A172 (cell line): Measurements from ENCODE around the gene FICD. TPM values are rescaled to one million over a fixed set of nuclear protein-coding genes. Genes with fewer than 3 reads are reported as not detected.
A peak's percentile ranks its signal among the peaks of the same experiment; 100 is the strongest.
"Not testable (repeated sequence)": the region's sequence is repeated elsewhere in the genome, so short reads cannot be mapped to it uniquely, and the experiment has no call there.

Source experiments
- DNase-seq: peaks from one replicate; pipeline ENCODE4 v3.0.0-alpha.2; 2015; ENCODE audit warnings: low spot score
- total RNA-seq: library from RNA; depleted of rRNA; stranded (reverse); fragments of >200 nt; shearing (Covaris generic); gene quantifications from 2 replicates; pipeline ENCODE4 v1.2.3, GENCODE V29; 2014

Gene FICD
- total RNA-seq, 1 experiment from 2014 or later: 9.3 TPM

- DNase-seq: no peak
Observed at GRCh38 chr12:108531929-108532848, 17.1 kb downstream of the FICD start.

DNA sequence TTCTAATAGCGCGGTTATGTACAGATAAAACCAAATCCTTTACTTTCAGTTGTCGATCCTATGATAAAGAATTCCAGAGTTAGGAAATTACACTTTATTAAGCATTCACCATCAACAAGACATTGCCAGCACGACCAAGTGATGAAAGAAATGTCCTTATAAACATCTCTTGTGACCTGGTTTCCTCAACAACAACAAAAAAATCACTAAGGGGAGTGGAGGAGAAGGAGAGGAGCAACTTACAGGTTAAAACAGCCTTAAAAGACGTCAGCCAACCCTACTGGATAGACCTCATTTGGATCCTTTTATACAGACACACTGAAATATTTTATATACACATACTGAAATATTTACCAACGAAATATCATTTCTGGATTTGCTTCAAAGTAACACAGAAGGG, 23.1 kb downstream of the FICD start:
- DNase-seq: no peak

- no peak for DNase-seq
Observed at GRCh38 chr12:108538616-108539195, 23.6 kb downstream of the FICD start.

GRCh38 chr12:108542320-108542719, 27.2 kb downstream of the FICD start:
- DNase-seq: no peak

DNA sequence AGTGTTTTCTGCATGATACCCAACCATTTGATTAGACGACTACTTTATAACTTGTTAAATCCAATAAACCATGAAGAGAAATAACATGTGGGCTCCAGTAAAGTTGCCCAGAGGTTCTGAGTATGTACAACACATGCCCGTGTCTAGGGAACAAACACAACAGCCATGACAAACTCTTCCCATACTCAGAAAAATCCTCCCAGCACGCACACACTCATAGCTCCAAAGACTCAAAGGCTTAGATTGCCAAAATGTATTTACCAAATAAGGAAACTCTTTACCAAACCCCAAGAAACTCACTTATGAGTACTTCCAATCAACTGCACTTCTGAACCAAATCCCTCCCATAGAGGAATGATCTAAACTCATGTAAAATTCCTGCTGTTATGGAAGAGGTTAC, 28.6 kb downstream of the FICD start:
- DNase-seq: no peak

DNA sequence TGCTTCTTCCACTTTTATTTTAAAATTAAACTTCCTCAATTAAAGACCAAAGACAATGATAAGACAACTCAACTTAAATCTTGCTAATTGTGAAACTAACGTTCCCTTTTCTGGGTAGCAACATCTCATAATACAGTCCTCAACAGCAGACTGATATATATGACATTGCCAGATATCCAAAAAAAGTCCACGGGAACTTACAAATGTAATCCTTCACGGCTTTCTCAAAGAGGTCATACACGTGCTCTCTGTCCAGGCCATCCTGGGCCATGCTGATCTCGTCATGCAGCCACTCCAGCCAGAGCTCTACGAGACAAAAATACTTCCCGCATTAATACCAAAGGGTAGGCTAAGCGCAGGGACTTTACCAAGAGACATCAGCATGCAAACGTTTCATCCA, 32.6 kb downstream of the FICD start:
- no peak for DNase-seq

GRCh38 chr12:108548954-108549521, 34.0 kb downstream of the FICD start:
- DNase-seq: no peak

DNA sequence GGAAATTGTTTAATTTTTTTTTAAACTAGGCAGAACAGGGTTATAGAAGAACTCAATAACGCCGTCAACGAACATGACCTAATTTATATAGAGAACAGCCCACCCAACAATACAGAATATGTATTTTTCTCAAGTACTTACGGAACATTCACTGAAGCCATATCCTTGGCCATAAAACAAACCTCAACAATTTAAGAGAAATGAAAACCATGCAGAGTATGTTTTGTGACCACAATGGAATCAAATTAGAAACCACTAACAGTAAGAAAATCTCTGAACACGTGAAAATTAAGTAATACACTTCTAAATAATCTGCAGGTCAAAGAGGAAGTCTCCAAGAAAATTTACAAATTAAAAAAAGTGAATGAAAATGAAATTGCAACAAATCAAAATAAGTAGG, 36.5 kb downstream of the FICD start:
- no peak for DNase-seq

- no peak for DNase-seq
Observed at GRCh38 chr12:108553799-108554198, 38.7 kb downstream of the FICD start.

- not testable (repeated sequence) for DNase-seq
Observed at GRCh38 chr12:108555383-108555782, 40.3 kb downstream of the FICD start.

DNA sequence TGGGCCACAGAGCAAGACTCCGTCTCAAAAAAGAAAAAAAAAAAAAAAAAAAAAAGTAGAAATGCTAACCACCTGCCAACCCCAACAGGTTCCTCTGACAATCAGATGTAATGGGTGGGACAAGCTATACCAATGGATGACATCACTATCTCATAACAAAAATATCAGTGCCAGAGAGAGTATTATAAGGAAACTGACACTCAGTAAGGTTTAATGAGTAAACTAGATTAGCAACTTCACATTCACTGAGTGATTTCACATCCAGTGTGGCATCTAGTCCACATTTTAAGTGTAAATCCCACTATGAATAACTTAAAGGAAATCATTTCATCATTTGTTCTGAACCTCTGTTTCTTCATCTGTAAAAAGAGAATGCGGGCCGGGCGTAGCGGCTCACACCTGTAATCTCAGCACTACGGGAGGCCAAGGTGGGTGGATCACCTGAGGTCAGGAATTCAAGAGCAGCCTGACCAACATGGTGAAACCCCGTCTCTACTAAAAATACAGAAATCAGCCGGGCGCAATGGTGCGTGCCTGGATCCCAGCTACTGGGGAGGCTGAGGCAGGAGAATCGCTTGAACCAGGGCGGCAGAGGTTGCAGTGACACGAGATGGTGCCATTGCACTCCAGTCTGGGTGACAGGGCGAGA, 44.1 kb downstream of the FICD start:
- DNase-seq: no peak

DNA sequence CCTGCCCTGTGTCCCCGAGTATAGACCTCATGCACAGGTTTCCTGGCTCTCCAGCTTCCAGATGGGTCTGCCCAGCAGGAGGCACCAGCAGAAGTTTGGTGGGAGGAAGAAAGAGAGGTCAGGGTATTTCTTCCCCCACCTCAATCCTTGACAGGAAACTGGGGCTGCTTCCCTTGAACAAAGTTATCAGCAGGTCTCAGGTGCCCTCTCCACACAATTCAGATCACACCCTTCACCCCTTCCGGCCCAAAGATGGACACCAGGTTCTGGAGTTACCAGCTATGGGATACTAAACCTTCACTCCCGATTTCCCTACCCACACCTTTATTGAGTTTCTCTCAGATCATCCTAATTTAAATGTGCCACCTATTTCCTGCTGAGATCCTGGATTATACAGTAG, 44.7 kb downstream of the FICD start:
- DNase-seq: no peak

DNA sequence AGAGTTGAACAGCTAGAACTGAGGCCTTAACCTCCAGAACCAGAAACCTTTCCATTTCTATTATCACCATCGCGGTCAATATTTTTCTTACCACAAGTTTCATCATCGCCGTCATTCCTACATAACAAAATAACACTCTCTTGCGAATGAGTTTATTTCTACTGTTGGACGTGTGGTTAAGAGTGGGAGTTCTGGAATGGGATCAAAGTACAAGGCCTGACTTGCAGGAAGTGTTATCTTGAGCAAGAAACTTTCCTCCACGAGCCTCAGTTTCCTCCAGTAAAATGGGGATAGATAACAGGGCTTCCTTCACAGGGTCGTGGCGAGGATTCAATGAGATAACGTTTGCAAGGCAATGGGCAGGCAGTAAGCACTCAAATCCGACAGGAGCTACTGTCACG, 45.2 kb downstream of the FICD start:
- no peak for DNase-seq

- peak; percentile 84 for DNase-seq
Observed at GRCh38 chr12:108560752-108561719, 46.0 kb downstream of the FICD start, which contains the start of gene SART3. TSS of gene SART3 (minus strand) at chr12:108561173. CDS start at chr12:108561154, 19 bp downstream.

DNA sequence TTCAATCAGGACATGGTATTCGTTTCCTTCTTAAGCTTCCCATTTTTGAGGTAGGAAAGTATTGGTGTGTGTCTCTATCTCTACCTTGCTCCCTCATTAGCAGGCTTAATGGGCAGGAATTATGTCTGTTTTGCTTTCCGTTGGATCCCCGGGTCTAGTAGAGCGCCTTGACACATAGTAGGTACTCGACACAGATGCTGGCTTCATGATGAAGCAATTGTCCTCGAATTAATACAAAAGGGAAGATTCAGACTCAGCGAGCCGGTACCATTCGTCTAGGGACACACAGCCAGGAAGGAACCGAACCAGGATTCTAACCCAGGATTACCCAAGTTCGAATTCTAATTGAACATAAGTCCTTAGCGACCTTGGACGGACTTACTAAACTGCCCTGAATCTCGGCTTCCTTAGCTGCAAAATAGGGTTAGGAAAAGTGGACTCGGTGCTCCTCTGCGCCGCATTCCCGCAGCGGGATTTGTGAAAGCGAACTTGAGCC, 46.8 kb downstream of the FICD start:
- DNase-seq: no peak

GRCh38 chr12:108562348-108563135, 47.5 kb downstream of the FICD start, which contains the start of gene ISCU:
TSS of gene ISCU (plus strand) at chr12:108562596. CDS start at chr12:108562623, 27 bp downstream.
- DNase-seq: peak; percentile 94

DNA sequence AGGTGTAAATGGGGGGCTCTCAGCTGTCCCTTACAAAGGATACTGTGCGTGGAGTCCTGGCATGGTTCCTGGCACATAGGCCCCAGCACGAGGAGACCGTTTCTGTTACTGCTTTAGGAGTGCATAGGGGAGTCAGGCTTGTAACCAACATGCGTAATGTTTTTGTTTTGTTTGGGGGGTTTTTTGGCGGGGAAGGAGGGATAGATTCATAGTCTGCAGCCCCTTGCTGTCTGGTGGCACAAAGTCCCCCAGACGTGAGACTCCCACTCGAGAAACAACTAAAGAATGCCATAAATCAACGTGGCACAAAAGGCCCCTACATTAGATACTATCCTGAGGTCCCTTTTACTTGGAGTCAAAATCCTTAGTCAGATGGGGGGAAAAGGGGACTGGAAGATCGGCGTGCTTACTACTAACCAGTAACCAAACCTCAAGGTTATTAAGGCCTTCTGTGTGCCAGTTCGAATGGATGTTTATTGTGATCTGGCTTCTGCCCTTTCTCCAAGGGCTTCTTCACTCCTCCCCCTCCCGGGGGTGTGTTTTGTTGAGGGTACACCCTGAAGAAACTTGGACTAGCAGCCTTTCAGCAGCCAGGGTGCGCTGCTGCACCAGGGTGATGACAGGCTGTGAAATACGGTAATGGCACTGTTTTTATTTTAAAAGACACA, 48.2 kb downstream of the FICD start:
- DNase-seq: peak; percentile 84

- DNase-seq: no peak
Observed at GRCh38 chr12:108563804-108564151, 48.7 kb downstream of the FICD start.

- no peak for DNase-seq
Observed at GRCh38 chr12:108564724-108565123, 49.6 kb downstream of the FICD start.

- DNase-seq: no peak
Observed at GRCh38 chr12:108565146-108565545, 50.1 kb downstream of the FICD start.
